Measurements from ENCODE around the gene FAM174B.

Gene FAM174B

GRCh38 chr15:92664178-92664900 lies 8.8 kb upstream of the FAM174B start:
- DNase-seq: no peak

GRCh38 chr15:92663250-92663951 lies 7.8 kb upstream of the FAM174B start:
- no peak for DNase-seq

GRCh38 chr15:92662762-92663161 lies 7.2 kb upstream of the FAM174B start:
- DNase-seq: no peak

DNA sequence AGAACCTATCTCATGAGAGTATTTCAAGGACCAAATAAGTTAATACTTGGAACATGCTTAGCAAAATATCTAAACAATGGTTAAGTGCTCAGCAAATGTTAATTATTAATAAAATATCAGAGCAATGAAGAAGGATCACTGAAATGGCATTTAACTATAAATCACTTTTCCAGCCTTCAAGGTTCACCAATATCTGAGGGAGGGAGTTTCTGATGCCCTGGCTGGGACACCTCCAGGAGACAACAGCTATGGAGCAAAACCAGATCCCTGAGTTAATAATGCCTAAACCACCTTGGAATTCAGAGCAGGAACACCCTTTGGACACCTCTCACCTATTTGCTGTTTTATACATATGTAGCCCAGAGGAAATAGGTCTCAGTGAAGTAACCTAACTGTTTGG lies 6.4 kb upstream of the FAM174B start:
- no peak for DNase-seq

GRCh38 chr15:92661069-92661468 lies 5.5 kb upstream of the FAM174B start:
- no peak for DNase-seq

GRCh38 chr15:92657486-92657885 lies 1.9 kb upstream of the FAM174B start:
- no peak for DNase-seq

DNA sequence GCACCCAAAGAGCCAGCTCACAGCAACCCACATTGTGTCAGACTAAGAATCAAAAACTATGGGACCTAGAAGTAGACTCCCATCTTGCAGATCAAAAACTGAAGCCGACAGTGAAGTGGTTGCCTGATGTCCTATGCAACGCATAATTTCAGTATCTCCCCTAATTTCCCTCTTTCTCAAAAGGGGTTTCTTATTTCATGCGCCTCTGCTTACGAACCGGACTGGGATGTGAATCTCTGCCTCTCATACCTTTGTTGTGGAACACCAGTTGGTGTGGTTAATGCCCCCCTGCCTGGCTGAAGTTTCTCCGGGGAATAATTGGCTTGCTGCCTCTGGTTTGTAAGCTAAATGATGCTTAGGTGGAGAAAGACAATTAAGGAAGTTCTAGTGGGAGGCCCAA lies 514 bp upstream of the FAM174B start:
- no peak for DNase-seq

DNA sequence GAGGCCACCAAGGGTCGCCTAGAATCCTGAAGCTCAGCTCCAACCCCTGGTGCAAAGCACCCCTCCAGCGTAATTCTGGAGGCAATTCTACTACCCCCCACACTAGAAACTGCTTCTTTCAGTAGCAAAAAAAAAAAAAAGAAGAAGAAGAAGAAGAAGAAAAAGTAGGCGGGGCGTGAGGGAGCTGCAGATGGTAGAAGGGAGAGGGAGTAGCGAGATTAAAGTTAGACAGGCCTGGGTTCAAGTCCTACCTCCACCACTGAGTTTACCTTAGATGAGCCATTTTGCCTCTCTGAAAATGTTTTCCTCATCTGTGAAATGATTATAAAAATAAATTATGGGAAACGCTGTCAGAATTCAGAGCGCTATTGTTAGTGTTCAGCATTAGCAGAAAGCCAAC lies 913 bp downstream of the FAM174B start:
- DNase-seq: peak; percentile 65

GRCh38 chr15:92653836-92654539 lies 1.6 kb downstream of the FAM174B start:
- DNase-seq: peak; percentile 94

DNA sequence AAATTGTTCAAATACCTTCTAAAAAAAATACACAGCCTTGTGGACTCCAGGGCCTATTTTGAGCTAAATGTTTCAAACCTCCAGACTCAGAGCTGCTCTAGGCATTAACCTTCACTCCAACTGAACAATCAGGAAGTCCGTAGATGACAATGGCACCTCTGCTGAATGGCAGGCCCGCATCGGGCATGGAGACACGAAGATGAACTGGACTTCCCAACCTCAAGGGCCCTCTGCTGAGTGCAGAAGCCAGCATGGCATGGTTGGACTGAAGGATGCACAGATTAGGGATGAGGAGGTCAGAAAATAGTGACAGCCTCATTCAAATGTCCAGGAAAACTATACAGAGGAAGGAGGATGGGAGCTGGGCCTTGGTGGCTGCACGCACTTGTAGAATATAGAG lies 2.2 kb downstream of the FAM174B start:
- peak; percentile 26 for DNase-seq

DNA sequence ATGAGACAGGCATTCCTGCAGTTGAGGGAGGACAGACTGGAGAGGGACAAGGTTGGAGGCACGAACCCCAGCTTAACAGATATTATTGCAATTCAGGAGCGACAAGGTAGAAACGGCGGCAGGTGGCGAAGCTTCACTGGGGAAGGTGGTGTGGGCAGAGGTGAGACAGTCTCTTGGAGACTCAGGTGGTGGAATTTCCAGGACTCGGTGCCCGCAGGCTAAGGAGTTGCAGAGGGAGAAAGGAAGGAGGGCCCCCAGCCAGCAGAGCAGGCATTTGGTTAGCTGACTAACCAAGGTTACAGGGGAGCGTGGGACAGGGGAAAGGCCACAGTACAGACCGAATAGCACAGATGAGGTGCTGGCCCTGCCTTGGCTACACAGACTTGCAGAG lies 3.0 kb downstream of the FAM174B start:
- DNase-seq: no peak

DNA sequence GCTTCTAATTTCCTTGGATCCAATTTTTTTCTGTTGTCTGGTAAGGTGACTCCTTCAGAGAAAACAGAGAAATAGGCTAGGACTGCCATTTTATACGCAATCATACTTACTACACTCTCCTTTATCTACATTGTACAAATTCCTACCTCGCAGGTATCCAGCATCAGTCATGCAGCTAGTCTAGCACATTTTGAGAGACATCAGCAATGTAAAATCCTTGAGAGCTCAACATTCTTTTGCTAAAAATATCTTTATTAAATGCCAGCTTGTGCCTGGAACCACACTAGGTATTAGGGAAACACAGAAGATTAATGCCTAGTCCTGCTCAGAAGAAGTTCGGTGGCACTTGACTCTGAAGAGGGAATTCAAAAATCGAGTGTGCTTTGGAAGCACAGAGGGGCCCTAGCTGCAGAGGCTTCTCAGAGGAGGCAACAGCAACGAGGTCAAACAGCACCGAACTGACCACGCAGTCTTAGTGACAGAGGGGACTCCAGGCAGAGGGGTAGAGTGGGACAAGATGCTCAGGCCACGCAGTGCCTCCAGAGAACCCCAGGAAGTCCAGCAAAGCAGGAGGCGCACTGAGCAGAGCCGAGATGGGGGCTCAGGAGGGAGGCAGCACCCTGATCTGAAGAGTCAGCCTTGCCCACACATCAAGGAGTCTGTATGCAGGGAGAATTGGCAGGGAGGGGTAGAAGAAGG lies 3.5 kb downstream of the FAM174B start:
- no peak for DNase-seq

GRCh38 chr15:92650966-92651365 lies 4.6 kb downstream of the FAM174B start:
- DNase-seq: no peak

DNA sequence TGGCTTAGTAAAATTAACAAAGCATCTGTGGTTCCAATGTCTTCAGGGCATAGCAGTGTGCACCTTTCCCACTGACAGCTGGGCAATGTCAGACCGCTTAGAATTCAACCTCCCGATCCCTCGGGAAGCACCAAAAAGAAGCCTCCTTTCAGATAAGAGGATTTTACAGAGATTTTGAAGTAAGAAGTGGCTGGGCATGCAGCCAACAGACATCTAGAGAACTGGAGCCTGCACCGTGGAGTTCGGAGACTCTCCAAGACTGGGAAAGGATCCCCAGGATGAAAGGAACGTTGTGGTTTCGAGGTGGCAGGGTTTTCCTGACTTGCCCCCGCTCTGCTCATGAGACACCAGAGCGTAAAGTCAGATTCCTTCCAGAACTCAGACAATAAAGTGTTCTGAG lies 5.3 kb downstream of the FAM174B start:
- DNase-seq: no peak

- DNase-seq: peak; percentile 75
Observed at GRCh38 chr15:92648190-92648875, 7.2 kb downstream of the FAM174B start.

DNA sequence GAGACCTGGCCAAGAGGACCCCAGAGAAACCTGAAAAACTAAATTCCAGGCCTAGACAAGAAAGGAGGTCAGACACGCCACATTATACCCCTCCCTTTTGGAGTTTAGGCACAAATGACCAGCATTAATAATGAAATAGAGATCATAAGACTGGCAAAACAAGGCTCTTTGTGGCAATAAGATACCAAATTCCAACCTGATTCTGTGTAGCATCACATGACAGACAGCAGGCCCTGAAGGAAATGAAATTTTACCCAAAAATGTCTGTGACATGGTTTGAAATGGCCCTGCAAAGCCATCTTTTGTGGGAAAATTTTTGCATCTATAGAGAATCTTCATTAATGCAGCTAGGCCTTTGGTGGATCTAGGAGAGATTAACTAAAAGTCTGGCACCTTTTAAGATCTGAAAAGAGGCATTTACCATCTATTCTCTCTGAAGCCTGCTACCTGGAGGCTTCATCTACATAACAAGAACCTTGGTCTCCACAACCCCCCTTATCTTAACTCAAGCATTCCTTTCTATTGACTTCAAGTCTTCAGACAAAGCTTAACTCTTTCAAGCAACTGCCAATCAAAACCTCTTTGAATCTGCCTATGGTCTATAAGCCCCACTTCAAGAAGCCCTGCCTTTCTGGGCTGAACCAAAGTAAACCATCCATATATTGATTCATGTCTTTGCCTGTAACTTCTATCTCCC lies 8.0 kb downstream of the FAM174B start:
- DNase-seq: no peak

DNA sequence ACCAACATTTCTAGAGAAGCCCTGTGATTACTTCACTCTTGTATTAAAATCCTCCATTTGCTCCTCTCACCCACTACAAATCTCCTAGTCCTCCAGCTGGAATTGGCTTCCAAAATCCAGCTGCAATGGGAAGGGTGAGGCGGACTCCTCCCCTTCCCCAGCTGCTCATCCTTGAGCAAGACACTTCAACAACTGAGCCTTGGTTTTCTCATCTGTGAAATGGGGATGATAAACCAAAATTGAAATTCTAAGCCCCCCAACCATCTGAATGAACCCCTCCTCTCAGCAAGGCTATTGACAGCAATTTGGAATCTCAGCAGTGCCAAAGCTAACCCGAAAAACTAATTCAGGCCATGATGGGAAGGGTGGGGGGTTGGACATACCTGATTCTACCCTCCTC lies 9.4 kb downstream of the FAM174B start:
- no peak for DNase-seq

- peak; percentile 51 for DNase-seq
Observed at GRCh38 chr15:92645731-92646130, 9.8 kb downstream of the FAM174B start.

DNA sequence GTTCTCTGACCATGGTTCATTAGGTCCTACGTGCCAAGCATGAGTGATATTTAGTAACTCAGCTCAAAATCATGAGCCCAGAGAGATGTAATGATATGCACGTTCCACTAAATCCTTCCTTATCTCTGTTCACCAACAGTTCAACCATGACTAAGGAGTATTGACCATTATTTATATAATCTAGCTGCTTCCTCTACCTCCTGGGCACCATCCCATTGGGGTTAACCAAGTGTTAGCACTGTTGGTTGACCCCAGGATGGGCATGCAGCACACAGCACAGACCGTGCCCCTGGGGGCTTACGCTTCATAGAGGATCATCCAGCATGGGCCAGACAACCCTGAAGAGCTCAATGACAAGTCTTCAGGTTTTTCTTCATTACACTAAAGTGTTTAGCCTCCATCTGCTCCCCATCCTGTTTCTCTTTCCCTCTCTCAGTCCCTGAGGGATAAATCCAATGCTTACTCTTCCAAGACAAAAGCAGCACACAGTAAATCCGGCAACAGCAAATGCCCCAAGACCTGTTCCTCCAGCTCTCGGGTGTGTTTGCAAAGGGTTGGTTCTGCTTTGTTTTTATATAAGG lies 10.4 kb downstream of the FAM174B start:
- DNase-seq: peak; percentile 72

DNA sequence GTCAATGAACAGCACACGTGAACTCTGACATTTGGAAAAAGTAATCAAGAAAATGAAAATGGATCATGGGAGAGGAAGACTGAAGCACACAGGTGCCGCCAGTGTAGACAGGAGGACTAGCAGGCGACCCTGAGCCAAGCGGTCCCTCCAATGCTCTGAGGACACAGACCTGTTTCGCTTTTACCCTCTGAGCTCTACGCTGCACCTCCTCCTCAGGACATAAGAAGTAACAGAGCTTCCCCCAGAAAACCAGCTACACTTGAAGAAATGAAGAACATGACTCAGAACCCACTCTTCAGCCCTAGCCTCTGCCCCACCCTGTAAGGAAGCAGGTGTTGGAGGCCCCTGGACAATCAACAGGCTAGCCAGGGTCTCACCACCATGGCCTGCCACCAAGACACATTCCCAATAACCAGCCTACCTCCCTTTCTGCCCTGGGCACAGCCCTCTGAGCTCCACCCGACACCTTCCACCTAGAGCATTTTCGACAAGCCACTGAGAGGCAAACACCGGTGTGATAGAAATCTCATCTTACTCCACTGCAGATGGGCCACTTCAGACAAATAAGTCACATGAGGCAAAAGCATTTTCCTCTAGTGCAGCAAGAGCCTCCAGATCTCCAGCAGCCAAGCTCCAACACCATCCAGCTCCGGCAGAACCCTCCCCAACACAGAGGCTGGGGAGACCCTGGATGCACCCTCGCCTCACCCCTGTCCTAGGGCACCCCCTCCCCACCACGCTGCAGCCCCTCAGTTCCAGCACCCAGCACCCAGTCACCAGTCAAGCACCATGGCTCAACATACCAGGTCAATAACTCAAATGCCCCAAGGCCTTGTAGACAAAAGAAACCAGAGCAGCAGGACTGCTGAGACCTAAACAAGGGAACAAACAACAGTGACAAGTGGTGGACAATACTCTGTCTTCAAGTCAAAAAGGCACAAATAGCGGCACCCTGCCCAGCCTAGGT lies 11.4 kb downstream of the FAM174B start:
- DNase-seq: peak; percentile 27

Data from DMS53 (cell line).